GM12892 (cell line): Measurements from ENCODE around the gene NAALADL2.

Experiments
- POLR2A ChIP-seq: IDR thresholded peaks from 2 replicates; pipeline ENCODE4 v1.6.1; 2011; ENCODE audit warnings: low read depth, low read length, control low read depth
- POLR2AphosphoS5 ChIP-seq: IDR thresholded peaks from 2 replicates; pipeline ENCODE4 v1.6.1; 2011; ENCODE audit warnings: low read depth, low read length, control low read depth

GRCh38 chr3:175564363-175564762, 705.2 kb downstream of the NAALADL2 start:
- TF ChIP-seq POLR2A (no peak), POLR2AphosphoS5 (no peak)
